ENCODE data around the gene ACY1. TPM values are rescaled to one million over a fixed set of nuclear protein-coding genes. Genes with fewer than 3 reads are reported as not detected.

ACY1 gene
- total RNA-seq, 2 experiments from 2014 or later = 3.3 to 4.0 TPM

DNA sequence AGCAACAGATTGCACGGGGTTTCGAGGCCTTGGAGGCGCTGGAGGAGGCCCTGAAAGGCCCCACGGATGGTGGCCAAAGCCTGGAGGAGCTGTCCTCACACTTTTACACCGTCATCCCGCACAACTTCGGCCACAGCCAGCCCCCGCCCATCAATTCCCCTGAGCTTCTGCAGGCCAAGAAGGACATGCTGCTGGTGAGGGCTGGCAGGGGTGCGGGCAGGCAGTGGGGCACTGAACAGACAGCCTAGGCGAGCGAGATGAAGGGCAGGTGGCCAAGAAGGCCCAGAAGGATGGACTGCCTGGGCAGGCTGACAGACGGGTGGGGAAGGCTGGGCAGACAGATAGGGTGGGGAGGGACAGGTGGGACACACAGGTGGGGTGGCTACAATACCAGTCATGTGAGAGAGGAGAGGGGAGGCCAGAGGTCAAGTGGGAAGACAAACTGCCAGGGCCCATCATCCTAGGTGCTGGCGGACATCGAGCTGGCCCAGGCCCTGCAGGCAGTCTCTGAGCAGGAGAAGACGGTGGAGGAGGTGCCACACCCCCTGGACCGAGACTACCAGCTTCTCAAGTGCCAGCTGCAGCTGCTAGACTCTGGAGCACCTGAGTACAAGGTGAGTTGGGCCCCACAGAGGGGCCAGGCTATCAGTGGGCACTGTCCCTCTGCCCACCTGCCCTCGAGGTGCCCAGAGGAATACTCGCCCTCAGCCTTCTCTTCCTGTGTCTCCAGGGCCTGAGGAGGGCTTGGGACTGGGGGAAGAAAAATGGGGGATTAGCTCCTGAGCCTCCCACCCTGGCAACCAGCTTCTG lies 38.1 kb upstream of the ACY1 start:
- Histone ChIP-seq H3K4me2 (ENCODE audit: low read length) (no peak overlapping the region), H2AFZ (ENCODE audit: low read length) (no peak overlapping the region), H3K27ac (ENCODE audit: low read depth, low read length, poor library complexity, severe bottlenecking) (no peak overlapping the region), H3K9me3 (ENCODE audit: low read length) (no peaks in the 10 kb centered on the region), H4K20me1 (ENCODE audit: insufficient read depth, low read length) (no peaks in the 10 kb centered on the region), H3K79me2 (ENCODE audit: insufficient read depth, low read depth, low read length) (peaks cover 14% of the 10 kb centered on the region), H3K36me3 (ENCODE audit: insufficient read depth, low read length) (no peaks in the 10 kb centered on the region), H3K4me3 (ENCODE audit: low read depth, low read length, poor library complexity, severe bottlenecking) (no peak overlapping the region), H3K9me2 (ENCODE audit: insufficient read depth, low read length) (no peaks in the 10 kb centered on the region), H3K4me1 (ENCODE audit: insufficient read depth, low read length, poor library complexity, severe bottlenecking) (peaks cover 18% of the 10 kb centered on the region)
- intact Hi-C loops (cut with micrococcal nuclease; ENCODE audit: unreplicated experiment) = no loop called here
- no peak for TF ChIP-seq EZH2phosphoT487 (IDR thresholded peaks at IDR 0.05; ENCODE audit: borderline replicate concordance, low read depth, low read length)
- TF ChIP-seq, protein P1, sequence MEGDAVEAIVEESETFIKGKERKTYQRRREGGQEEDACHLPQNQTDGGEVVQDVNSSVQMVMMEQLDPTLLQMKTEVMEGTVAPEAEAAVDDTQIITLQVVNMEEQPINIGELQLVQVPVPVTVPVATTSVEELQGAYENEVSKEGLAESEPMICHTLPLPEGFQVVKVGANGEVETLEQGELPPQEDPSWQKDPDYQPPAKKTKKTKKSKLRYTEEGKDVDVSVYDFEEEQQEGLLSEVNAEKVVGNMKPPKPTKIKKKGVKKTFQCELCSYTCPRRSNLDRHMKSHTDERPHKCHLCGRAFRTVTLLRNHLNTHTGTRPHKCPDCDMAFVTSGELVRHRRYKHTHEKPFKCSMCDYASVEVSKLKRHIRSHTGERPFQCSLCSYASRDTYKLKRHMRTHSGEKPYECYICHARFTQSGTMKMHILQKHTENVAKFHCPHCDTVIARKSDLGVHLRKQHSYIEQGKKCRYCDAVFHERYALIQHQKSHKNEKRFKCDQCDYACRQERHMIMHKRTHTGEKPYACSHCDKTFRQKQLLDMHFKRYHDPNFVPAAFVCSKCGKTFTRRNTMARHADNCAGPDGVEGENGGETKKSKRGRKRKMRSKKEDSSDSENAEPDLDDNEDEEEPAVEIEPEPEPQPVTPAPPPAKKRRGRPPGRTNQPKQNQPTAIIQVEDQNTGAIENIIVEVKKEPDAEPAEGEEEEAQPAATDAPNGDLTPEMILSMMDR (conservative IDR thresholded peaks at IDR 0.05; ENCODE audit: low read length) = no peak
- no peak for DNase-seq (ENCODE audit: low spot score)
- ChIA-PET POLR2A (interaction anchor here (0.5 kb wide), 2 partner anchors 22 to 24 kb away, joined by 3 read pairs; no protein-coding TSS in a partner anchor), CTCF (ENCODE audit: unreplicated experiment) (no interaction called here)
- no TSS peak for BruUV-seq (replicated peaks)

DNA sequence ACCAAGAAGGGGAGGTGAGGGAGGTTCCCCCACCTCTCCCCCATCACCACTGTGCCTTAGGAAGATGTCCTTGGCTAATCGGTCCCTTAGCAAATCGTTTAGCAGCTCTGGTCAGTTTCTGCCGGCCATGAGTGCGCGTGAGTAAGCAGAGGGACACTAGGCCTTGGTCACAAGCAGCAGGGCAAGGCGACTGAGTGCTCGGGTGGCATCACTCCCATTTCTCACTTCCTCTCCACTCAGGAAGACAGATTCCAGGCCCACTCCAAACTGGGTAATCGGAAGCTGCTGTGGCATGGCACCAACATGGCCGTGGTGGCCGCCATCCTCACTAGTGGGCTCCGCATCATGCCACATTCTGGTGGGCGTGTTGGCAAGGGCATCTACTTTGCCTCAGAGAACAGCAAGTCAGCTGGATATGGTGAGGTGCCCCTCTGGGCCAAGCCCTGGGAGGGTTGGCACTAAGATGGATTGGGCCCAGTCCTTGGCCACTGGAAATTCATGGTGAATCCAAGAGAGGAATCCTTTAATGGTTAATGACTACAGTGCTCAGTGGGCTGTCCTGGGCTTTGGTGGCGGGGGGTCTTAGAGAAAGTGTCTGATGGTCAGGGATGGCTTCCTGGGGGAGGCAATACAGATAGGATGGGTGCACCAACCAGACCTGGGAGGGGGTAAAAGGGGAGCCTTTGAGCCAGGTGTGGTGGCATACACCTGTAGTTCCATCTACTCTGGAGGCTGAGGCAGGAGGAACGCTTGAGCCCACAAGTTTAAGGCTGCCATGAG lies 37.2 kb upstream of the ACY1 start:
- H2AFZ ChIP-seq (ENCODE audit: low read length) = no peak overlapping the region
- H3K36me3 ChIP-seq (ENCODE audit: insufficient read depth, low read length) = no peaks in the 10 kb centered on the region
- no peaks in the 10 kb centered on the region for H3K9me2 ChIP-seq (ENCODE audit: insufficient read depth, low read length)
- H3K9me3 ChIP-seq (ENCODE audit: low read length) = no peaks in the 10 kb centered on the region
- BruUV-seq (replicated peaks) = no TSS peak
- DNase-seq (ENCODE audit: low spot score) = no peak
- peaks cover 11% of the 10 kb centered on the region for H3K4me1 ChIP-seq (ENCODE audit: insufficient read depth, low read length, poor library complexity, severe bottlenecking)
- H4K20me1 ChIP-seq (ENCODE audit: insufficient read depth, low read length) = no peaks in the 10 kb centered on the region
- CTCF ChIA-PET (ENCODE audit: unreplicated experiment) = interaction anchor here (0.8 kb wide), 1 partner anchor 20 kb away, joined by 3 read pairs; no protein-coding TSS in a partner anchor
- intact Hi-C loops (cut with micrococcal nuclease; ENCODE audit: unreplicated experiment) = no loop called here
- H3K27ac ChIP-seq (ENCODE audit: low read depth, low read length, poor library complexity, severe bottlenecking) = no peak overlapping the region
- POLR2A ChIA-PET = interaction anchor here (0.5 kb wide), 1 partner anchor 21 kb away, joined by 3 read pairs; no protein-coding TSS in a partner anchor
- H3K4me3 ChIP-seq (ENCODE audit: low read depth, low read length, poor library complexity, severe bottlenecking) = no peak overlapping the region
- TF ChIP-seq, protein P1 (conservative IDR thresholded peaks at IDR 0.05; ENCODE audit: low read length) = no peak
- no peak for TF ChIP-seq EZH2phosphoT487 (IDR thresholded peaks at IDR 0.05; ENCODE audit: borderline replicate concordance, low read depth, low read length)
- peaks cover 5% of the 10 kb centered on the region for H3K79me2 ChIP-seq (ENCODE audit: insufficient read depth, low read depth, low read length)
- no peak overlapping the region for H3K4me2 ChIP-seq (ENCODE audit: low read length)

All from OCI-LY7 (cell line).